Fibroblast of the aortic adventitia (primary cell): ENCODE results near the gene ASCC3. TPM values are rescaled to one million over a fixed set of nuclear protein-coding genes. Genes with fewer than 3 reads are reported as not detected.

ENCODE experiments used
- DNase-seq: peaks from one replicate; pipeline ENCODE4 v3.0.0-alpha.2; 2010; ENCODE audit warnings: low read depth
- H3K4me3 ChIP-seq: 2 replicates; pipeline ENCODE4 v1.5.1; 2011; ENCODE audit warnings: low read depth, mild to moderate bottlenecking, control low read depth, low read length, moderate library complexity
- total RNA-seq: library from RNA; depleted of rRNA; stranded (reverse); fragments of >200 nt; gene quantifications from 2 replicates; pipeline ENCODE4 v1.2.3, GENCODE V29; 2012; ENCODE audit warnings: low replicate concordance
- TF ChIP-seq, protein P1 (sequence below): IDR thresholded peaks from 2 replicates; pipeline ENCODE4 v1.5.1; 2011; ENCODE audit warnings: mild to moderate bottlenecking, low read length, control low read depth, inconsistent platforms; ENCODE audit not compliant: insufficient read depth

The ASCC3 gene
- total RNA-seq, 1 donor: 87.5 TPM

DNA sequence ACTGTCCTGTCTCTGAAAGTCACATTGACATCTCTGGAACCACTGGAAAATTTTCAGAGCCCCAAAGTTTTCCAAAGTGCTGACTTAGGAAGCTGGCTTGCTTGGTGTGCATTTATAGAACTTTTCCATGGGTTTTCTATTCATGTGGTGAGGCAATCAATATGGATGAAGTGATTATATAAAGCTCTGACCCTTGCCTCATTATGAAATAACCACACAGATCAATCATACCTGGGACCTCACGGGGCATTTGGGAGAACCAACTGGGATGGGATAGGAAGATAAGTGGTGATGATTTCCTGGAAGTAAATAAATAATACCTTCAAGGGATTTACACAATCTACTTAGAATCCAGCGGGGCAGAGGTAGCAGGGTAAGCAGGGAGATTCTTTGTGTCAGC lies 393.5 kb downstream of the ASCC3 start:
- TF ChIP-seq, protein P1, sequence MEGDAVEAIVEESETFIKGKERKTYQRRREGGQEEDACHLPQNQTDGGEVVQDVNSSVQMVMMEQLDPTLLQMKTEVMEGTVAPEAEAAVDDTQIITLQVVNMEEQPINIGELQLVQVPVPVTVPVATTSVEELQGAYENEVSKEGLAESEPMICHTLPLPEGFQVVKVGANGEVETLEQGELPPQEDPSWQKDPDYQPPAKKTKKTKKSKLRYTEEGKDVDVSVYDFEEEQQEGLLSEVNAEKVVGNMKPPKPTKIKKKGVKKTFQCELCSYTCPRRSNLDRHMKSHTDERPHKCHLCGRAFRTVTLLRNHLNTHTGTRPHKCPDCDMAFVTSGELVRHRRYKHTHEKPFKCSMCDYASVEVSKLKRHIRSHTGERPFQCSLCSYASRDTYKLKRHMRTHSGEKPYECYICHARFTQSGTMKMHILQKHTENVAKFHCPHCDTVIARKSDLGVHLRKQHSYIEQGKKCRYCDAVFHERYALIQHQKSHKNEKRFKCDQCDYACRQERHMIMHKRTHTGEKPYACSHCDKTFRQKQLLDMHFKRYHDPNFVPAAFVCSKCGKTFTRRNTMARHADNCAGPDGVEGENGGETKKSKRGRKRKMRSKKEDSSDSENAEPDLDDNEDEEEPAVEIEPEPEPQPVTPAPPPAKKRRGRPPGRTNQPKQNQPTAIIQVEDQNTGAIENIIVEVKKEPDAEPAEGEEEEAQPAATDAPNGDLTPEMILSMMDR: no peak
- H3K4me3 ChIP-seq: no peak overlapping the region
- DNase-seq: no peak

DNA sequence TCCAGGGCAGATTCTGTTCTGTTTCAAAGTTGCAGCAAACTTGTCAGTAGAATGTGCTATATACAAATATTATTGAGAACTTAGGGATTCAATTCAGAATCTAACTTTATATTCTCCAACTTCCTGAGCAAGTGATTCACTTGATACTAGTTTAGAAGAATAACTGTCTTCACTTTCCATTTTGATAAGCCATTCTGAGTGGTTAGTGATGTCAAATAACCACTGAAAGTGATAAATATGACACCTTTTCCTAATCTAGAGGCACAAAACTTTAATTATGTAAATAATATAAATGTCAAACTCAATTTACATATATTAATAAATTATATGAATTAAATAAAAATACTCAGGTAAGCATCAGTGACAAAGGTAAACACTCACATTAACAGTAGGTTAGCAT lies 395.9 kb downstream of the ASCC3 start:
- DNase-seq: no peak
- no peak overlapping the region for H3K4me3 ChIP-seq
- TF ChIP-seq, protein P1: no peak

- TF ChIP-seq, protein P1: no peak
- H3K4me3 ChIP-seq: no peak overlapping the region
- DNase-seq: no peak
Measured at GRCh38 chr6:100484474-100484873, 396.7 kb downstream of the ASCC3 start.

- TF ChIP-seq, protein P1: no peak
- DNase-seq: no peak
- H3K4me3 ChIP-seq: no peak overlapping the region
Measured at GRCh38 chr6:100482698-100483097, 398.4 kb downstream of the ASCC3 start.

- peak; percentile 72 for DNase-seq
- no peak overlapping the region for H3K4me3 ChIP-seq
- TF ChIP-seq, protein P1: peak; percentile 69
Measured at GRCh38 chr6:100479179-100480035, 401.7 kb downstream of the ASCC3 start.

- H3K4me3 ChIP-seq: no peak overlapping the region
- TF ChIP-seq, protein P1: no peak
- DNase-seq: no peak
Measured at GRCh38 chr6:100475554-100476320, 405.4 kb downstream of the ASCC3 start.
